SW480 (cell line): ENCODE measurements around the gene PGM1.
A peak's percentile ranks its signal among the peaks of the same experiment; 100 is the strongest.

Experiments used
- DNase-seq: peaks from one replicate; pipeline ENCODE4 v3.0.0-alpha.2; 2016; ENCODE audit warnings: low spot score

The PGM1 gene

GRCh38 chr1:63665824-63666223 is 72.6 kb downstream of the PGM1 start:
- no peak for DNase-seq

- no peak for DNase-seq
These were observed 75.1 kb downstream of the PGM1 start for GRCh38 chr1:63668298-63668697.

- DNase-seq: no peak
These were observed 76.1 kb downstream of the PGM1 start for GRCh38 chr1:63669151-63669961.

- no peak for DNase-seq
These were observed 77.0 kb downstream of the PGM1 start for GRCh38 chr1:63670164-63670563.

DNA sequence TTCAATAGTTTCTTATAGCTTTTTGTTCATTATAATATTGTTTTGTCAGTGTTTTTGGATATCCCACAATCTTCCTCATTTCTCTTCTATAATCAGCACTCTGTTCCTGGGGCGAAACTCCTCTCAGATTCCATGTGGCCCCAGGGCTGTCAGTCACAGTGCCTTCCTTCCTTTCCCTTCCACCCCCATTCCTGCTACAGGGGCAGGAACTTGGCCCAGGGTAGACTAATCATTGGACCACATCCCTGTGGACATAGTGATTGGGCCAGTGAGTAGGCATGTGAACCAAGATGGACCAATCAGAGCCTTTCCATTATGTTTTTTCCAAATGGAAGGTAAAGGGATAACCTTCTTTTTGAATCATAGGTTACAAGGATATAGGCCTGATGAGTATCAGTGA is 78.3 kb downstream of the PGM1 start:
- no peak for DNase-seq

- DNase-seq: peak; percentile 83
These were observed 81.1 kb downstream of the PGM1 start for GRCh38 chr1:63674238-63674864.

DNA sequence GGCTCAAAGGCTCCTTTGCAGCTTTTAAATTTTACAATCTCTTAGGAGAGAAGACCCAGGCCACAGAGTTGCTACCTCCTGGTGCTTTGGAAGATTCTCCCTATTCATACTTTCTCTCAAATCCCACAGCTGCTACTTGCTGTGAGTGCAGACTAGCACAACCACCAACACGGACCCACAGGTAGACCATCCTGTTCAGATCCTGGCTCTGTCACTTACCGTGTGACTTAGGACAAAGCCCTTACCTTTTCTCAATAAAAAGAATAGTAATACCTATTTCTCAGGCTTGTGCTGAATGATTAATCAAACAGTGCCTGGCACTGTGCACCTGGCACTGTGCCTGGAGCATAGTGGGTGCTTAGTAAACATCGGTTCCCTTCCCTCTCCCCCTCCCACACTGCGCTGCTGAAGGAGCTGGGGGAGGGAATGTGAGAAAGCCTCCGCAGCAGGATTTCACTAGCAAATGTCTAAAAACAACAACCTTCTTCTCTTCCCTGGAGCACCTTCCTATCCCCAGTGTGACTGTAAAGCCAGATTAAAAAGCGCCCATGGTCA is 81.7 kb downstream of the PGM1 start:
- no peak for DNase-seq

- no peak for DNase-seq
These were observed 82.3 kb downstream of the PGM1 start for GRCh38 chr1:63675420-63675931.

DNA sequence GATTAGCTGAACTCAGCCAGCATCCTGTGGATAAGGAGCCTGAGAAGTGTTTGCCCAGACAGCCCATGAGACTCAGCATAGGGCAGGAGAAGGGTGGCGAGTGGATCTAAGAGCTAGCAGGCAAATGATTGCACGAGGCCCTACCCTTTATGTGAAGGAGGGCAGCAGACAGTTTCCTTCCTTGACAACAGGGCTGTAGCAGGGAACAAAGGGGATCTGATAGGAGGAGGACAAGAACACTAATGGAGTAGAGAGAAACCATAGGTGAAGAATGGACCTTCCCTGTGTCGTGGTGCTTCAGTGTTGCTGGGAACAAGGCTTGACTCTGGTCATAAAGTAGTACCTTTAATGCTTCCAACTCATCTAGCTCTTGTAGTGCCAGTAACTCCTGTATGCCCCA is 84.3 kb downstream of the PGM1 start:
- DNase-seq: no peak

DNA sequence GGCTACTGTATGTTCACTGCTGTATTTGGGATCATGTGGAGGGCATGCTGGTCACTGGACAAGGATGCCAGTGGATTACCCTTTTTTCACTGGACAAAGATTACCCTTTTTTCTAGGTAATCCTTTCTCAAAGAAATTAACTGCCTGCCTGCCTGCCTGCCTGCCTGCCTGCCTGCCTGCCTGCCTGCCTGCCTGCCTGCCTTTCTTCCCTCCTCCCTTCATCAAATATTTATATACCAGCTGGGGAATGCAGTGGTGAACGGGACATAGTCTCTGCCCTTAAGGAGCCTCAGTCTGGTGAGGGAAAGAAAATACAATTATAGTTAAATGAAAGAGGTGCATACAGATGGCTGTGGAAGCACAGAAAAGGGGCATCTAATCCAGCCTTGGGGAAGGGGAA is 85.0 kb downstream of the PGM1 start:
- no peak for DNase-seq

GRCh38 chr1:63679076-63679475 is 85.9 kb downstream of the PGM1 start:
- no peak for DNase-seq

DNA sequence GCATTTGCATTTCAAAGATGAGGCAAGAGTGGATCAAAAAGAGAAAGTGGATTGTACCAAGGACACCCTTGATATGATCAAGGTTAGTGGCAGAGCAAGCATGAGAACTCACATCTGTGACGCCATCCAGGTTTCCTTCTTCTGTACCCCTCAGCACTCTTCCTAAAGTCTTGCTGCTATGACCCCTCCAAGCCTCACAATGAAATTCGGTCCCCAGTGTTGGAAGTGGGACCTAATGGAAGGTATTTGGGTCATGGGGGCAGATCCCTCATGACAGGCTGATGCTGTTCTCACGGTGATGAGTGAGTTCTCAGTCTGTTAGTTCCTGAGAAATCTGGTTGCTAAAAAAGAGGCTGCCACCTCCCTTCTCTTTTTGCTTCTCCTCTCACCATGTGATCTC is 86.4 kb downstream of the PGM1 start:
- DNase-seq: no peak

GRCh38 chr1:63682936-63683335 is 89.7 kb downstream of the PGM1 start:
- no peak for DNase-seq

- DNase-seq: no peak
These were observed 90.5 kb downstream of the PGM1 start for GRCh38 chr1:63683759-63684158.

DNA sequence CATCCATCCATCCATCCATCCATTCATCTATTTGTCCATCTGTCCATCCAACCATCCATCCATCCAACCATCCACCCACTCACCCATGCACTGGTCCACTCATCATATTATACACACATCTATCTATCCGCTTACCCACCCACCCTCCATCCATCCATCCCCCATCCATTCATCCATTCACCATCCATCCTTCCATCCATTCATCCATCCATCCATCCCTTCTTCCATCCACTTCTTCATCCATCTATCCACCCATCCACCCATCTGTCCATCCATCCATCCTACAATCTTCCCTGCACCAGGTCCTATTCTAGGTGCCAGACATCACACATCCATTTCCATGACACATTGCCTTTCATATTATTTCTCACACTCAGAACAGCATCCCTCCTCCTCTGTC is 93.5 kb downstream of the PGM1 start:
- DNase-seq: no peak

GRCh38 chr1:63688302-63688890 is 95.2 kb downstream of the PGM1 start:
- no peak for DNase-seq

DNA sequence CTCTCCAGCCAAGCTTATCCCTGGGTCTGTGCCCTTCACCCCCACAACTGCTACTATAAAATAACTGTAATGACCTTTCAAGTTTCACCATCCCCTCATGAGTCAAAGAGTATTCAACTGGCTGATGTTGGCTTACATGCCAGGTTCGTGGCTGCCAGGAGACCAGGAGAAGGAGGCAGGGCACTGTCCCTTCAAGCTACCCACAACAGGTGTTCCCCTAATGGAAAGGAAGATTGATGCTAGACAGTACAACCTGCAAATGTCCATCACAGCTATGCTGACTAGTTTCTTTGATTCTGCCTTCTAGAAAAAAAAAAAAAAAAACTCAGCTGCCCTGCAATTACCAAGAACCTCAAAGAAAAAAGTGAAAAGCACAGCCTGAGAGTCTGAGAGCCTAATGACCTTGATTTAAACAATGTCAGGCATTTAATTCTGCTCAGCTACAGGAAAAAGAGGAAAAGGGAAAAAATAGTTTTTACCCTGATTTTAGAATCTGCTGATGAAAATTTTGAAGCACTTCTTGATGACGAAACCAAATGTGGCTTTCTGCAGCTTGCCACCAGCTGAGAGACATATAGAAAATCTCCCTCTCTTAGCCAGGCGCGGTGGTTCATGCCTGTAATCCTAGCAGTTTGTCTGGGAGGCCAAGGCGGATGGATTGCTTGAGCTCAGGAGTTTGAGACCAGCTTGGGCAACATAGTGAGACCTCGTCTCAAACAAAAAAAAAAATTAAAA is 97.9 kb downstream of the PGM1 start:
- DNase-seq: no peak

DNA sequence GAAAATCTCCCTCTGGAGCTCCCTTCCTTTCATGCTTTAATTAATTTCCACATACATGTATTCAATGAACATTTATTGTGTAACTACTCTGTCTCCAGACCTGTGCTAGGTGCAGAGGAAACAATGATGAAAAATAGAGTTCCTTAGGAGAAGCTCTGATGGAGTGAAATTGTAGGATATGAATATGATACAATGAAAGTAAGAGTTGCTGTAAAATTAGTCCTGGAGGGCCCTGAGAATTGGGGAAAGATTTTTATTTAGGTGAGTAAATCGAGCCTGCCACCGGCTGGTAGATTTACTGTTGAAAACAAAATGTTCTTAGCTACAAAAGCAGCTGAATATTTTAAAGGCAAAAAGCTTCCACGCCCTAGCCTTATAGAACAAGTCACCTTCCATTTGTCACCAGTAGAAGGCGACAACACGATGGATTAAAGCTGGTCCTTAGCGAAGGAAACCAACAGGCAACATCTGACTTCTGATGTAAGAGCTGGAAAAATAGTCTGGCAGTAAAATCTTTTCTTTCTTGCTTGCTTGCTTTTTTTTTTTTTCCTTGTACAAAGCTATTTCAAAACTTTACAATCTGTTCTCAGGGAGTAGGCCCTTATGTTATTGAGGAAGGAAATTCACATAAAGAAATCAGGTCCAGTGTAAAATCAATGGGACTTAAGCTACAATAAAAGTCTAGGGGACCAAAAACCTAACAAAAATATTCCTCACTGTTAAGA is 98.7 kb downstream of the PGM1 start:
- DNase-seq: peak; percentile 84

DNA sequence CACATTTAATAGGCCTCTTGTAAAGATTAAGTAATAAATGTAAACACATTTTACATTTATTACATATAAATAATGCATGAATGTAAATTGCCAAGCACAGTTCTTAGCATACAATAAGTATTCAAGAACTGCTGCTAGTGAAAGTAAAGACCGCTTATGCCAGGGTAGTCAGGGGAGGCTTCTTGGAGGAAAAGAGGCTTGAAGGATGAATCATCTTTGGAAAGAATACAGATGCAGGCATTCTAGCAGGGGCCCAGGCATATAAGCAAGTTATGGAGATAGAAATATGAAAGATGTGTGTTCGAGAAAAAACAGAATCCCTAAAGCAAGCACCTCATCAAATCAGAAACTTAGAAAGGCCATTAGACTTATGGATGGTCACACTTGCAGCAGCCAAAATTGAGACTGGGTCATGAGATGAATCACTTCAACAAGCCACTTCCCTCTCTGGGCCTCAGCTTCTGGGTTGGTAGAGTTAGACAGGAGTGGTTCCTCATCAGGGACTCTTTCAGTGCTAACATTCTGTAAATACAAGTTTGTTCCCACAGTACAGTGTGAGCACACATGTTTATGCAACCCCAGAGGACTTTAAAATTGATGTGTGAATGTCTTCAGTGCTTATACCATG is 100.8 kb downstream of the PGM1 start:
- DNase-seq: no peak

- no peak for DNase-seq
These were observed 105.0 kb downstream of the PGM1 start for GRCh38 chr1:63698001-63698838.
